Gastrocnemius medialis (tissue), 4 donors: Measurements from ENCODE around the gene GYPC. TPM values are rescaled to one million over a fixed set of nuclear protein-coding genes. Genes with fewer than 3 reads are reported as not detected.
A peak's percentile ranks its signal among the peaks of the same experiment; 100 is the strongest.

Source experiments
- ATAC-seq, 2 donors: fragments of 150-250 bp; one replicate each; pipeline ENCODE4 v1.9.1; 2016
- DNase-seq, 2 donors: peaks; one replicate each; pipeline ENCODE4 v3.0.0-alpha.2; 2019
- H3K27ac ChIP-seq, 4 donors: fragments of 200-600 bp; sonication (generic); 1 replicate in 1 of 4; 2 replicates in 3 of 4; pipeline ENCODE4 v1.5.1; 2016 to 2018; ENCODE audit warnings: mild to moderate bottlenecking in 2 of 4, moderate library complexity in 1 of 4
- H3K27me3 ChIP-seq, 3 donors: fragments of 200-600 bp; sonication (generic) in 2 of 3; 1 replicate in 1 of 3; 2 replicates in 2 of 3; pipeline versions ENCODE4 v1.5.1 to v1.6.0; 2016 to 2019; ENCODE audit warnings: mild to moderate bottlenecking in 1 of 3, moderate library complexity in 1 of 3
- H3K36me3 ChIP-seq, 2 donors: fragments of 200-600 bp; sonication (generic) in 1 of 2; one replicate each; pipeline ENCODE4 v1.5.1; 2017 to 2018
- H3K4me1 ChIP-seq, 2 donors: fragments of 200-600 bp; sonication (generic) in 1 of 2; one replicate each; pipeline ENCODE4 v1.5.1; 2016 to 2017; ENCODE audit warnings: mild to moderate bottlenecking in 2 of 2
- H3K4me3 ChIP-seq, 4 donors: fragments of 200-600 bp; sonication (generic) in 3 of 4; 1 replicate in 1 of 4; 2 replicates in 3 of 4; pipeline ENCODE4 v1.5.1; 2016 to 2019; ENCODE audit warnings: mild to moderate bottlenecking in 2 of 4
- H3K9me3 ChIP-seq, 3 donors: fragments of 200-600 bp; sonication (generic) in 2 of 3; 1 replicate in 1 of 3; 2 replicates in 2 of 3; pipeline ENCODE4 v1.5.1; 2016 to 2019
- POLR2A ChIP-seq, 2 donors: fragments of 450-650 bp; IDR thresholded peaks; one replicate each; pipeline ENCODE4 v1.6.1; 2017; ENCODE audit warnings: antibody characterized with exemption in 2 of 2, mild to moderate bottlenecking in 2 of 2, moderate library complexity in 2 of 2
- in situ Hi-C, 4 donors: fragments of 200-750 bp; cut with MboI; loops; one replicate each; pipeline versions ENCODE4 v1.15.0 to v1.8.0; 2017; ENCODE audit warnings: low sequenced_read_pairs in 4 of 4
- intact Hi-C: fragments of 100-400 bp; cut with DNase I; formaldehyde crosslinking; loops from one replicate; pipeline ENCODE4 v1.15.1; 2023; ENCODE audit warnings: low total_unique reads
- total RNA-seq, 4 donors: library from RNA; depleted of rRNA; stranded (reverse); fragments of >200 nt; gene quantifications; one replicate each; pipeline versions ENCODE4 v1.1.0 to v1.2.3, GENCODE V29; 2016
- TF ChIP-seq, protein P1 (sequence below), 5 experiments: fragments of 450-650 bp in 3 of 5; fragments of 200-600 bp in 2 of 5; sonication (generic) in 2 of 5; IDR thresholded peaks in 4 of 5; conservative IDR thresholded peaks in 1 of 5; 1 replicate in 4 of 5; 2 replicates in 1 of 5; pipeline ENCODE4 v1.5.1; 2016 to 2019; ENCODE audit warnings: antibody characterized with exemption in 5 of 5, mild to moderate bottlenecking in 3 of 5, moderate library complexity in 3 of 5

GYPC gene, protein sequence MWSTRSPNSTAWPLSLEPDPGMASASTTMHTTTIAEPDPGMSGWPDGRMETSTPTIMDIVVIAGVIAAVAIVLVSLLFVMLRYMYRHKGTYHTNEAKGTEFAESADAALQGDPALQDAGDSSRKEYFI
- 10 to 100 TPM; 66.3 to 82.0 (median 71.9) TPM for total RNA-seq

DNA sequence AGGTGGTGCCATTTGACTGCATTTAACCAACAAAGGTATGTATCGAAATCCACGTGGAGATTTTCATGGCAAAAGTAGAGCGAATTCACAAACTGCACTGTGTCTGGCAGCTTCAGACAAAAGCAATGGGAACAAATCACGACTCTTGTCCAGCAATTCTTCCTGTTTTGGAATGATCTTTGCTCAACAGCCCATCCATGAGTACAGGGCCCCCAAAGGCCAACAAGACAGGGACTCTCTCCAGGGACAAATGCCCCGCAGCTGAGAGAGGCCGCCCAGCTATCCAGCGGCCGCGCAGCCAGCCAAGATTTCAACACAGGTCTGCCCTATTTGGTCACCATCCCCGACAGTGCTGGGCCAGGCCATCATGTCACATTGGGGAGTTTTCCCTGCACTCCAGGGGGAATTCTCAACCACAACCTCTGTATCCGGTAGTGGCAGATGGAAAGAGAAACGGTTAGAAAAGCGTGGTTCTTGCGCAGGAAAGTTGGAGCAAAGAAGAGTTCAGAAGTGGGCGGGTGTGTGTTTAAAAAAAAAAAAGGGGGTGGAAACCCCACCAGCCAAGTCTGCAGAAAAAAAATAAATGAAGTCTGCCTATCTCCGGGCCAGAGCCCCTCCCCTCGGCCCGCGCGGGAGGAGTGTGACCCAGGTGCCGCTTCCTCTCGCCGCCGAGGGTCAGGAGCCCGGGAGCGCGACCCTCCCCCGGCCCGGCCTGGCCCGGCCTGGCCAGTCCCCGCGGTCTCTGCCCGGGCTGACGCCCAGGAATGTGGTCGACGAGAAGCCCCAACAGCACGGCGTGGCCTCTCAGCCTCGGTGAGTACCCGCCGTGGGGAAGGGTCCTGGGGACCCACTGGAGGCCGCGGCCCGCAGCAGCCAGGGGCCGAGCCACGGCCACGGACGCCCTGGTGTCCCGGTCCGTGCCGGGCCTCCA lies at the start of gene GYPC:
GYPC (plus strand) TSS at position 659 of the 931 bp plus-strand sequence; CDS start at position 765, 106 bp downstream.
- intact Hi-C loops = loop anchor here (10.0 kb wide), 1 partner anchor 759 kb away; the partner anchor contains the start of gene PROC
- no peaks in the 10 kb centered on the region for H3K36me3 ChIP-seq
- no peaks in the 10 kb centered on the region for H3K9me3 ChIP-seq
- peak; percentile 82 to 92 for DNase-seq
- peaks cover 43 to 50% of the 10 kb centered on the region in 2 donors for H3K4me1 ChIP-seq
- in situ Hi-C loops = no loop called here
- no peaks in the 10 kb centered on the region for H3K27me3 ChIP-seq
- TF ChIP-seq, protein P1, sequence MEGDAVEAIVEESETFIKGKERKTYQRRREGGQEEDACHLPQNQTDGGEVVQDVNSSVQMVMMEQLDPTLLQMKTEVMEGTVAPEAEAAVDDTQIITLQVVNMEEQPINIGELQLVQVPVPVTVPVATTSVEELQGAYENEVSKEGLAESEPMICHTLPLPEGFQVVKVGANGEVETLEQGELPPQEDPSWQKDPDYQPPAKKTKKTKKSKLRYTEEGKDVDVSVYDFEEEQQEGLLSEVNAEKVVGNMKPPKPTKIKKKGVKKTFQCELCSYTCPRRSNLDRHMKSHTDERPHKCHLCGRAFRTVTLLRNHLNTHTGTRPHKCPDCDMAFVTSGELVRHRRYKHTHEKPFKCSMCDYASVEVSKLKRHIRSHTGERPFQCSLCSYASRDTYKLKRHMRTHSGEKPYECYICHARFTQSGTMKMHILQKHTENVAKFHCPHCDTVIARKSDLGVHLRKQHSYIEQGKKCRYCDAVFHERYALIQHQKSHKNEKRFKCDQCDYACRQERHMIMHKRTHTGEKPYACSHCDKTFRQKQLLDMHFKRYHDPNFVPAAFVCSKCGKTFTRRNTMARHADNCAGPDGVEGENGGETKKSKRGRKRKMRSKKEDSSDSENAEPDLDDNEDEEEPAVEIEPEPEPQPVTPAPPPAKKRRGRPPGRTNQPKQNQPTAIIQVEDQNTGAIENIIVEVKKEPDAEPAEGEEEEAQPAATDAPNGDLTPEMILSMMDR (IDR thresholded peaks at IDR 0.05 in 4 of 5, conservative IDR thresholded peaks at IDR 0.05 in 1 of 5) = no peak
- peak; percentile 44 to 55 for TF ChIP-seq POLR2A (IDR thresholded peaks at IDR 0.05)
- peak; percentile 38 to 47 for ATAC-seq
- peak within 1 kb of the TSS; percentile 97 to 99 (median 99) for H3K27ac ChIP-seq
- H3K4me3 ChIP-seq = peak within 1 kb of the TSS; percentile 65 to 93 (median 80)

DNA sequence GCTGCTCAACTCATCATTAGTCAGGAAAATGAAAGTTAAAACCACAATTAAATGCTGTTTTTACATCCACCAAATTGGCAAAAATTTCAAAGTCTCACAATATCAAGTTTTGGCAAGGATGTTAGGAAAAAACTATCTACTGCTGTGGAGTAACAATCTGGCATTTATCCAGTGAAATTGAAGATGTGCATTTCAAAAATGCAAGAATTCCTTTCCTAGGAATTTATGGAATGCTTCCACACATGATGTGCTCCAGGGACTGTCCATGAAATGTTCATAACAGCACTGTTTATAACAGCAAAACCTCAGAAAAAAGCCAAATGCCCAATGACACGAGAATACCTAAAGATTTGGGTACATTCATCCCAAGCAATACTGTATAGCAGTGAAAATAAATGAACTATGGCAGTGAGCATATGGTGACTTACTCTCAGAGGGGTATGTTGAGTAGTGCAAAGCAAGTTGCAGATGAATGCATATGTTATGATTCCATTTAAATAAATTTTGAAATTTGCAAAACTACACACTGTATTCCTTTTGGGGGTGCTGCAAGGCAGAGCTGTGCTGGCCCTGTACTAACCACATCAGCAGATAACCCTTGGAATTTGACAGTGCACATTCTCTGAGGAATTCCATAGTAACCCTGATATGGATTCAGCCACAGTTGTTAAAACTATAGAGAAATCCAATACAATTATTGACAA lies 41.3 kb upstream of the GYPC start:
- no peak overlapping the region for H3K27ac ChIP-seq
- H3K4me3 ChIP-seq = no peak overlapping the region
- in situ Hi-C loops (no loop called here), intact Hi-C loops (no loop called here)
- H3K9me3 ChIP-seq = no peaks in the 10 kb centered on the region
- H3K4me1 ChIP-seq = peaks cover 3% of the 10 kb centered on the region in 2 donors
- H3K27me3 ChIP-seq = no peaks in the 10 kb centered on the region
- TF ChIP-seq, protein P1 (IDR thresholded peaks at IDR 0.05 in 4 of 5, conservative IDR thresholded peaks at IDR 0.05 in 1 of 5) = no peak
- no peak for TF ChIP-seq POLR2A (IDR thresholded peaks at IDR 0.05)
- ATAC-seq = no peak
- no peaks in the 10 kb centered on the region for H3K36me3 ChIP-seq
- DNase-seq = no peak

DNA sequence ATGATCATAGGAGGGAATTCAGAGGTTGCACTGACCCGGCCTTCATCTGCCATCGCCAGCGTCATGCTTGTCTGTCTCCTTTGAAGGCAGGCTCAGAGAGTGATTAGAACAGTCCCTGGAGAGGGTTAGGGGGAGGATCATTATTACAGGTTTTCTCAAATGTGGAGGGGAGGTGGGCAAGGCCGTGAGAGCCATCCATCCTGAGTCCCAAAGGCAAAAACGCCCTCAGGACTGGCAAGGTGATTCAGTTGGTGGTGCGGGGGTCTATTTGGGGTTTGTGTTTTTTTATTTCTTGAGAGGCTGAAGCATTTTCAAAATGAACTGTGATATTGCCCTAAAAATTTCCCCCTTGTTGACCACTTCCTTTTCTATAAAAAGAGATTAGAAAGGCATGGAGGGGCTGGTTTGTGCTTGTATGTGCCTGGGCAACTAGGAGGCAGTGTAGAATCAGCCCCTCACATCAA lies 39.3 kb upstream of the GYPC start:
- Histone ChIP-seq H3K4me3 (no peak overlapping the region), H3K9me3 (no peaks in the 10 kb centered on the region), H3K4me1 (peaks cover 3% of the 10 kb centered on the region in 2 donors), H3K27ac (no peak overlapping the region), H3K36me3 (no peaks in the 10 kb centered on the region), H3K27me3 (no peaks in the 10 kb centered on the region)
- TF ChIP-seq, protein P1 (IDR thresholded peaks at IDR 0.05 in 4 of 5, conservative IDR thresholded peaks at IDR 0.05 in 1 of 5) = no peak
- TF ChIP-seq POLR2A (IDR thresholded peaks at IDR 0.05) = no peak
- ATAC-seq (no peak), DNase-seq (no peak)
- intact Hi-C loops = no loop called here
- in situ Hi-C loops = no loop called here

DNA sequence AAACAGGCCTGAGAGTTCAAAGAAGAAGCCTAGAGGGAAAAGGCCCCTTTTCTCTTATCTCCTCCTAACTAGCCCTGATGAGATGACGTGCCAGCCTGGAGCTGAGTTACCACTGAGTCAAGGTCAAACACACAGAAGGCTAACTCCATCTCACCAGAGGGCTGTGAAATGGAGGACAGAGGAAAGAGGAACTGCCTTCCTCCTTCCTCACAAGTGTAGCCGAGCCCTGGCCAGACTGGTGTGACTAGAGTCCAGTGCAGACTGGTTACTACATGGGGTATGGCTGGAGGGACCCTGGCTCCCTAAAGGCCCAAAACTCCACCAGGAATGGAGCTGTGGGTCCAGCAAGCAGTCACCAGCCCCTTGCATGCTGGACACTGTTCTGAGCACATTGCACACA lies 35.7 kb upstream of the GYPC start:
- no peak for DNase-seq
- H3K36me3 ChIP-seq = no peaks in the 10 kb centered on the region
- H3K4me3 ChIP-seq = no peak overlapping the region
- H3K4me1 ChIP-seq = no peaks in the 10 kb centered on the region
- intact Hi-C loops (no loop called here), in situ Hi-C loops (no loop called here)
- no peaks in the 10 kb centered on the region for H3K27me3 ChIP-seq
- no peaks in the 10 kb centered on the region for H3K9me3 ChIP-seq
- no peak for ATAC-seq
- no peak overlapping the region for H3K27ac ChIP-seq
- TF ChIP-seq, protein P1 (IDR thresholded peaks at IDR 0.05 in 4 of 5, conservative IDR thresholded peaks at IDR 0.05 in 1 of 5) = no peak
- no peak for TF ChIP-seq POLR2A (IDR thresholded peaks at IDR 0.05)
